Cerebellar cortex (tissue), 1 donor: Measurements from ENCODE around the gene ABCA13.

ENCODE experiments used
- DNase-seq: peaks from one replicate; pipeline ENCODE4 v3.0.0-alpha.2; 2015; ENCODE audit warnings: low spot score

Gene ABCA13

DNA sequence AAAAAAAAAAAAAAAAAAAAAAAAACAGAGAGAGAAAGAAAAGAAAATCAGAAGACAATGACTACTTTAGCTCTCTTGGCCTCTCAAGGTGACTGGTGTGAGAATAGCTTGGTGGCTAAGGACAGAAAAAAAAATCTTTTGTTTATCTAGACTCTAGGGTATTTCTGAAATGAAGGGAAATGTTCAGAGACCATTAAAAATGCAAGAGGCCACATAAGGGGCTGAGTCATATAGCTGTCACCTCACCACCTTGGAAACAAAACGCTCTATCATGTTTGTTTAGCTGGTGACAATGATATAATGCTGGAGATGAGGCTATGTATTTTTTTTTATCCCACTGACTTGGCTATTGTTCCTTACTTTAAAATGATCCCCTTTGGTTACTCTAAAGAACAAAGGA, 466.1 kb downstream of the ABCA13 start:
- DNase-seq, result no peak

DNA sequence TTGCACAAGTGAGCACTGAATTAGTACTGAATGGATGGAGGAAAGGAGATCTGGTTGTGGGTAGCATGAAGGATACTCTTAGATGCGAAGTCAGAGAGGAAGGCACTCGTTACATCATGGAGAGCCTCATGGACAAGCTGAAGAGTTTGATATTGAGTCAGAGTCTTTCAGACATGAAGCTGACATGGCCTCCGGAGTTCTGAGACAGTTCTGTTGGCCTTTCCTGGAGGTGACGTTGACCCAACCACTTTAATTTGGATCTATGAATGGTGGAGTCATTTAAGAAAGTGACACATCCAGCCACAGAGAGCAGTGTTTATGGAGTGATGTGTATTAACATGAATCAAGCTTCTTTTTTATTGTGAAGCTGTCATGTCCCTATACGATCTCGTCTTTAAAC, 466.8 kb downstream of the ABCA13 start:
- DNase-seq, result no peak

DNA sequence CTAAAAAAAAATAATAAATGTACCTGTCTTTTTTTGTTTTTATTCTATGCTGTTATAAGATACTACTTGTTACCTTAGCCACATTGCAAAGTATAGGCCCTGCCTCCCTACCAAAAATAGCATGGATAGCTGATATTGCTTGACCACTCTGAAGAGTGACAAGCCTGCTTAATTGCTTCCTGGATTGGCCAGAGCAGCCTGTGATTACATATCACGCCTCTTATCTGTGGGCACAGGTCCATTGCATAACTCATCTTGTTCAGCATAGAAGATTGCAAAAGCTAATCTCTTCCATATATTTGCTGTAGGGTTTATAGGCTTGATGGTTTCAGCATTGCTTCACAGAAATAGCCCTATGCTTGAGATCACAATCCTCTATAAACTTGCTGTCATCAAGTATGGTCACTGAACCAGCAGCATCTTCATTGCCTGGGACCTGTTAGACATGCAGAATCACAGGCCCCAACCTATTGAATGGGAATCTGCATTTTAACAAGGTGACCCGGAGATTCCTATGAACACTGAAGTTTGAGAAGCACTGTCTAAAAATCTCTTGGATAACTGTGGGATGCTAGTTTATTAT, 472.3 kb downstream of the ABCA13 start:
- no peak for DNase-seq

DNA sequence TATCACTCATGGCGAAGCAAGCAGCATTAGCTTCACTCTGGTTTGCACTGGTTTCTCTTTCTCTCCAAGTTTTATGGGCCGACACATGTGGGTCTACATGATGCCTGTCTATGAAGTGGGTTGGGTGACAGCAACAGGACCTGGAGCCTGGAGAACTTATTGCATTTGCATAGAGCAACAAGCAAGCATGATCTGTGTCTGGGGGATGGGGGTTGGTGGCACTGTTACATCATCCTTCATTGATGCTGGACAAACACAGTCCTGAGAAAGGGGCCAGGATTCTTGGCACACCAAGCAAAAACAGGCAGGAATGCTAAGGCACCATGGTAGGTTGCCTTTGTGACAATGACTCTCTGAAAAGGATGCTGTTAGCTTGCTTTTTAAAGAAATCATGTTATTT, 486.9 kb downstream of the ABCA13 start:
- DNase-seq, result no peak

DNA sequence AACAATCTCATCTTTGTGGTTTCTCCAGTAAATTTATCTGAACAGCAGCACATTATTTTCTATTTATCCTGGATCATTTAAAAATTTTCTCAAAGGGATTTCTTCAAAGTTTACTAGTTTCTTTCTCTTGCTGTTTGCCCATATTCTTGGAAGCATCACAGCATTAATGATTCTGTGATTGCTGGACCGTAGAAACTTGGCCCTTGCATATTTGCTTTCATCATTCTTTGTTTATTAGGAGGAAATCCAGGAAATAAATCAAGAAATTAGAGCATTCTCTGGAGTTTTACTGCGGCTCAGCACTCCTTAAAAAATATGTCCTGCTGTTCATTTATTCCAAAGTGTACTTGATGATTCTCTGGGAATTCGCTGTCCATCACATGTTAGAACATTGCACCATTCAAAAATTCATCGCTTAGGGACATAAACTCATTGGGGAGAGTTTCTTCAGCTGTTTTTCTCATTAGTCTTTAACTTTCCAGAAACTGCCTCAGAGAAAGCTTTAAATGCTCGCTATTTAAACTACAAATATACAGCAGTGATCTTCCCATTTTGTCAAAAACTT, 489.1 kb downstream of the ABCA13 start:
- DNase-seq, result no peak

DNA sequence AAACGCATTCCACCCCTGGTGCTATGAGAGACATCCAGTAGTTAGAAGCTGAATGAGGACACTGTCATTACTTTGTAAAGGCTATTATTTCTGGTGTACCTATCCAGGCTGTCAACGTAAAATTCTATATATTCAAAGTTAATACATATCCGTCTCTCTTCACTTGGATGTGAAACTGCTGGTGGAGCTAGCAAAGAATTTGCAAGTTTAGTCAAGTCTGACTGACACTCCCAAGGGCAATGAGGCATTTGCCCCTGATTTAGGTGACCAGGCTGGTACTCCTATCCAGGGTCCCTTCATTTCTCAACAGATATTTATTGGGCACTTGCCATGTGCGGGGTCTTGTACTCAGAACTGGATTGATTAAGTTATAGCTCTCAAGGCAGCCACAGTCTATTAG, 493.0 kb downstream of the ABCA13 start:
- DNase-seq, result no peak

DNA sequence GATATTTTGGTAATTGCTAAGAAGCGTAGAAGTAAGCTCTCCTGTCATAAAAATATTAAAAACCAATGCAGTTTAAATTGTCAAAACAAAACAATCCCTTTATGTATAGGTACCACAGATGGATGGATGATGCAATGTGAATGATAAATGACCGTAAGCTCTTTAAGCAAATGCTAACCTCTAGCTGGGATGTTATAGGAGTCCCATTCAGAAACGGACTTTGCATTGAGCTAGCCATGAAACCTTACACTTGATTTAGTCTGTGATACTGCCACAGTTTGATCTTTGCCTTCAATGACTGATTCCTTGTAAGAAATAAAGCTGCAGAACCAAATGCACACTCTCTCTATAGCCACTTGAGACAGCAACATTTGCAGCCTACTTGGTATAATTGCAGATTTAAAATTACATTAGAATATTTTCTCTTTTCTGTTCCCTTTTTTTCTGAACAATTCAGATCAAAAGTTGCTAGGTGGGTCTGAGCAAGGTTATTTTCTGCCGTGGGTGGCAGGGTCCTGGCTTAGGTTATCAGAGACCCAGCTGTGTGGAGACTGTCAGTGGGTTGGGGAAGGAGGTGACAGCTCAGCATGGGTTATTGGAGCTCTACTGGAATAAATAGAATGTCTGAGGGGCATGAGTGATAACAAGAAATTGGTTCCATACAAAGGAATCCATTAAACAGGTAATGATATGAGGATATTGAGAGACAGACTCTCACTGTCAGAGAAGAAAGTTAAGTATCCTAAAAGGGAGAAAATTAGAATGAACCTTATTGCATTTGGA, 494.3 kb downstream of the ABCA13 start:
- DNase-seq, result no peak

DNA sequence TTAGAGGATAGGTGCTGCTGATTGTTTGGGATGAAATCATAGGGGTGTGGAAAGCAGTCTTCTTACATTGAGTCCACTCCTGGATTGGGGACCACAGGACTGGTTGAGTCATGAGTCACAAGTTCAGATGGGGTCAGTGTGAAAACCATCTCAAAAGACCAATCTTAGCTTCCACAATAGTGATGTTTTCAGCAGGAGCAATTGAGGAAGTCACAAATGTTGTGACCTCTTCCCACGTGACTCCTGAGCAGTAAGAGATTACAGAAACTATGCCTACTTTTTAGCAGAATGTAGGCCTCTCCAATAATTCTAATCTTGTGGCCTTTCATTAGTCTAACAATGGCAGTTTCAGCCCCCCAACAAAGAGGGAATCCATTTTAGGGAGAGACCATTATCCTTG, 496.1 kb downstream of the ABCA13 start:
- DNase-seq, result no peak

DNA sequence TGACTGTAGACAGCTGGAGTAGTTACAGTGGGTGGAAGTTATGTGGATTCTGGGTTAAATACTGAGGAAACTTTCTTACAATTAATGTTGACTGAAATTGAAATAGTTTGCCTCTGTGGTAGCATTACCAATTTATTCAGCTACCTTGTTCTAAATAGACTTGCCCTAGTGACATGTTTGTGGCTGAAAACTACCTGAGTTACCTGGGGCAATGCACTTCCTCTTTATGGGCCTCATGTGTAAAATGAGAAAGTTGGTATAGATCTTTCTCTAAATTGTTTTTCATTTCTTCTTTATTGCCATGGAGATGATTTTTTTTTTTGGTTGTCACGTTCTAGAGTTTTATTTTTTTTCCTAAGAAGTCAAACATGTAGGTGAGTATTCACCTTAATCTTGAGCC, 500.4 kb downstream of the ABCA13 start:
- no peak for DNase-seq

DNA sequence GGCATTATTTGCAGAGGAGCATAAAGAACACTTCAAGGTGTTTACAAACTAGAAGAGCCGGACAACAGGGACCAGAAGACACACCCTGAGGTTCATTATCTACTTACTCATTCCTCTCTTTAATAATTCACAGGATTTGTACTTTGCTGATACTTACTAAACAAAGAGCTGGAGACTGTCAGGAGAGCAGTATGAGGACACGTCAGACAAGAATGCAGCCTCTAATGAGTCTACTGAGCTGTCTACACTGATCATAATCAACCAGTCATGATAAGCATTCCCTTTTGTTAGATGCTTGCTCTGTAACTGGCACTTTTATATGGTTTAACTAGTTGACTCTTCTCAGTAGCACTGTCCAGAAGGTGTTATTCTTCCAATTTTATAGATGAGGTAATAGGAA, 509.7 kb downstream of the ABCA13 start:
- no peak for DNase-seq

DNA sequence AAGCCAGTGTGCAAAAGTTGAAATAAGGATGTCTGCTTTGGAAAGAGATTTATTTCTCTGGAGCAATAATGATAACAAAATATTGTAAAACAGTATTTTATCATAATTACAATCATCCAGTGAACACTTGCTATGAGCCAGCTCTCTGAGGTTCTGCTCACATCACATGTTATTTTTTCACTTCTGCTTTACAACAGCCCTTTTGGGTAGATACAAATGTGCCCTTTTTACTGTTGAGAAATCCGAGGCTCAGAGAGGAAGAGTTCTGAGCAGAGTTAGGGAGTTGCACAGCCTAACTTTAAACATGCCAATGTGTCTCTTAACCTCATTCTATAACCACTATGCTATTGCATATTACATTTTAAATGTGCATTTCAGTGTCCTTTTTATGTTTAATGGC, 520.5 kb downstream of the ABCA13 start:
- no peak for DNase-seq
